ENCODE data around the gene MMAB. TPM values are rescaled to one million over a fixed set of nuclear protein-coding genes. Genes with fewer than 3 reads are reported as not detected.

MMAB gene
- total RNA-seq, 1 donor from 2014 or later: 62.8 TPM

GRCh38 chr12:109538191-109538863 lies 35.0 kb downstream of the MMAB start:
- intact Hi-C loops (cut with micrococcal nuclease): no loop called here
- Mint-ChIP-seq H3K9me3 (no peaks in the 10 kb centered on the region), H3K36me3 (ENCODE audit: low read depth) (peaks cover 29% of the 10 kb centered on the region), H3K27me3 (no peaks in the 10 kb centered on the region), H3K27ac (no peak overlapping the region), H3K4me1 (no peaks in the 10 kb centered on the region), H3K4me3 (no peak overlapping the region)
- ChIA-PET CTCF (no interaction called here), POLR2A (no interaction called here)
- no peak for TF ChIP-seq CTCF (IDR thresholded peaks at IDR 0.05)
- DNase-seq (no peak), ATAC-seq (ENCODE audit: low read depth) (no peak)

- ATAC-seq (ENCODE audit: low read depth): no peak
- ChIA-PET POLR2A (no interaction called here), CTCF (no interaction called here)
- Mint-ChIP-seq H3K36me3 (ENCODE audit: low read depth) (peaks cover 38% of the 10 kb centered on the region), H3K27me3 (no peaks in the 10 kb centered on the region), H3K4me3 (no peak overlapping the region), H3K9me3 (no peaks in the 10 kb centered on the region), H3K4me1 (no peaks in the 10 kb centered on the region), H3K27ac (no peak overlapping the region)
- TF ChIP-seq CTCF (IDR thresholded peaks at IDR 0.05): no peak
- no peak for DNase-seq
- intact Hi-C loops (cut with micrococcal nuclease): no loop called here
Observed at GRCh38 chr12:109537136-109537535, 36.2 kb downstream of the MMAB start.

GRCh38 chr12:109535863-109536250 lies 37.4 kb downstream of the MMAB start:
- no peaks in the 10 kb centered on the region for H3K27me3 Mint-ChIP-seq
- no peak for DNase-seq
- ChIA-PET POLR2A (no interaction called here), CTCF (no interaction called here)
- H3K27ac Mint-ChIP-seq: no peak overlapping the region
- intact Hi-C loops (cut with micrococcal nuclease): no loop called here
- H3K4me3 Mint-ChIP-seq: no peak overlapping the region
- H3K4me1 Mint-ChIP-seq: no peaks in the 10 kb centered on the region
- no peak for ATAC-seq (ENCODE audit: low read depth)
- no peaks in the 10 kb centered on the region for H3K9me3 Mint-ChIP-seq
- no peak for TF ChIP-seq CTCF (IDR thresholded peaks at IDR 0.05)
- peaks cover 46% of the 10 kb centered on the region for H3K36me3 Mint-ChIP-seq (ENCODE audit: low read depth)

GRCh38 chr12:109535231-109535862 lies 38.0 kb downstream of the MMAB start:
- H3K27ac Mint-ChIP-seq: no peak overlapping the region
- POLR2A ChIA-PET: no interaction called here
- CTCF ChIA-PET: no interaction called here

GRCh38 chr12:109534456-109534855 lies 38.8 kb downstream of the MMAB start:
- DNase-seq: no peak
- CTCF ChIA-PET: no interaction called here
- no peak for ATAC-seq (ENCODE audit: low read depth)
- Mint-ChIP-seq H3K27ac (no peak overlapping the region), H3K36me3 (ENCODE audit: low read depth) (peaks cover 60% of the 10 kb centered on the region), H3K4me1 (no peaks in the 10 kb centered on the region), H3K9me3 (no peaks in the 10 kb centered on the region), H3K27me3 (no peaks in the 10 kb centered on the region), H3K4me3 (no peak overlapping the region)
- POLR2A ChIA-PET: no interaction called here
- intact Hi-C loops (cut with micrococcal nuclease): no loop called here
- no peak for TF ChIP-seq CTCF (IDR thresholded peaks at IDR 0.05)

More at GRCh38 chr12:109535231-109535862, 38.0 kb downstream of the MMAB start:
- Mint-ChIP-seq H3K36me3 (ENCODE audit: low read depth) (peaks cover 51% of the 10 kb centered on the region), H3K4me3 (no peak overlapping the region), H3K9me3 (no peaks in the 10 kb centered on the region), H3K27me3 (no peaks in the 10 kb centered on the region), H3K4me1 (no peaks in the 10 kb centered on the region)
- intact Hi-C loops (cut with micrococcal nuclease): no loop called here
- ATAC-seq (ENCODE audit: low read depth): no peak
- no peak for TF ChIP-seq CTCF (IDR thresholded peaks at IDR 0.05)
- DNase-seq: no peak
